Measurements from ENCODE around the gene TRIM8.
A peak's percentile ranks its signal among the peaks of the same experiment; 100 is the strongest.

The TRIM8 gene

DNA sequence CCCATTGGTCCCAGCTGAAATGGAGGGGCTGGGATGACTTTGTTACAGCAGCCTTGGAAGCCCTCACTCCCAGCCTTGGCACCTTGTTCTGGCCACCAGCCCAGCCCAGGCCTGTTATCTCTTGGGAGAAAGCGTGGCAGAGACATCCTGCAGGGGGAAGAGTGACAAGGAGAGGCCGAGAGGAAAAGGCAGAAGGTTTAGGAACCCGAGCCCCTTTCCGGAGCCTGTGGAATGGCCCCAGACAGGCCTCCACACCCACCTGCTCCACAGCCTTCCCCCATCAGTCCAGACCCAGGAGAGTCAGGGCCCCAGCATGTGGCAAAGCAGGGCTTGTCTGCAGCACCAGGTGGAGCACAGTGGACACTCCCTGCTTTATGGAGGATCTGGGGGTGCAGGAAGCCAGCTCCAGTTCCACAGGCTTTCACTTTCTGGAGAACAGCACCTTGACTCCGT, 24.1 kb upstream of the TRIM8 start:
- TF ChIP-seq RAD21 (IDR thresholded peaks at IDR 0.05; ENCODE audit: low read depth) (no peak), EGR1 (IDR thresholded peaks at IDR 0.05) (no peak), FOXM1 (IDR thresholded peaks at IDR 0.05; ENCODE audit: borderline replicate concordance, low read depth) (no peak), ZBTB7A (IDR thresholded peaks at IDR 0.05; ENCODE audit: low read depth) (no peak), TEAD4 (IDR thresholded peaks at IDR 0.05) (no peak), CREB1 (IDR thresholded peaks at IDR 0.05; ENCODE audit: low read depth) (no peak), EP300 (IDR thresholded peaks at IDR 0.05; ENCODE audit: borderline replicate concordance) (no peak)
- TF ChIP-seq, protein P1, sequence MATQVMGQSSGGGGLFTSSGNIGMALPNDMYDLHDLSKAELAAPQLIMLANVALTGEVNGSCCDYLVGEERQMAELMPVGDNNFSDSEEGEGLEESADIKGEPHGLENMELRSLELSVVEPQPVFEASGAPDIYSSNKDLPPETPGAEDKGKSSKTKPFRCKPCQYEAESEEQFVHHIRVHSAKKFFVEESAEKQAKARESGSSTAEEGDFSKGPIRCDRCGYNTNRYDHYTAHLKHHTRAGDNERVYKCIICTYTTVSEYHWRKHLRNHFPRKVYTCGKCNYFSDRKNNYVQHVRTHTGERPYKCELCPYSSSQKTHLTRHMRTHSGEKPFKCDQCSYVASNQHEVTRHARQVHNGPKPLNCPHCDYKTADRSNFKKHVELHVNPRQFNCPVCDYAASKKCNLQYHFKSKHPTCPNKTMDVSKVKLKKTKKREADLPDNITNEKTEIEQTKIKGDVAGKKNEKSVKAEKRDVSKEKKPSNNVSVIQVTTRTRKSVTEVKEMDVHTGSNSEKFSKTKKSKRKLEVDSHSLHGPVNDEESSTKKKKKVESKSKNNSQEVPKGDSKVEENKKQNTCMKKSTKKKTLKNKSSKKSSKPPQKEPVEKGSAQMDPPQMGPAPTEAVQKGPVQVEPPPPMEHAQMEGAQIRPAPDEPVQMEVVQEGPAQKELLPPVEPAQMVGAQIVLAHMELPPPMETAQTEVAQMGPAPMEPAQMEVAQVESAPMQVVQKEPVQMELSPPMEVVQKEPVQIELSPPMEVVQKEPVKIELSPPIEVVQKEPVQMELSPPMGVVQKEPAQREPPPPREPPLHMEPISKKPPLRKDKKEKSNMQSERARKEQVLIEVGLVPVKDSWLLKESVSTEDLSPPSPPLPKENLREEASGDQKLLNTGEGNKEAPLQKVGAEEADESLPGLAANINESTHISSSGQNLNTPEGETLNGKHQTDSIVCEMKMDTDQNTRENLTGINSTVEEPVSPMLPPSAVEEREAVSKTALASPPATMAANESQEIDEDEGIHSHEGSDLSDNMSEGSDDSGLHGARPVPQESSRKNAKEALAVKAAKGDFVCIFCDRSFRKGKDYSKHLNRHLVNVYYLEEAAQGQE (IDR thresholded peaks at IDR 0.05; ENCODE audit: low read depth) = no peak

DNA sequence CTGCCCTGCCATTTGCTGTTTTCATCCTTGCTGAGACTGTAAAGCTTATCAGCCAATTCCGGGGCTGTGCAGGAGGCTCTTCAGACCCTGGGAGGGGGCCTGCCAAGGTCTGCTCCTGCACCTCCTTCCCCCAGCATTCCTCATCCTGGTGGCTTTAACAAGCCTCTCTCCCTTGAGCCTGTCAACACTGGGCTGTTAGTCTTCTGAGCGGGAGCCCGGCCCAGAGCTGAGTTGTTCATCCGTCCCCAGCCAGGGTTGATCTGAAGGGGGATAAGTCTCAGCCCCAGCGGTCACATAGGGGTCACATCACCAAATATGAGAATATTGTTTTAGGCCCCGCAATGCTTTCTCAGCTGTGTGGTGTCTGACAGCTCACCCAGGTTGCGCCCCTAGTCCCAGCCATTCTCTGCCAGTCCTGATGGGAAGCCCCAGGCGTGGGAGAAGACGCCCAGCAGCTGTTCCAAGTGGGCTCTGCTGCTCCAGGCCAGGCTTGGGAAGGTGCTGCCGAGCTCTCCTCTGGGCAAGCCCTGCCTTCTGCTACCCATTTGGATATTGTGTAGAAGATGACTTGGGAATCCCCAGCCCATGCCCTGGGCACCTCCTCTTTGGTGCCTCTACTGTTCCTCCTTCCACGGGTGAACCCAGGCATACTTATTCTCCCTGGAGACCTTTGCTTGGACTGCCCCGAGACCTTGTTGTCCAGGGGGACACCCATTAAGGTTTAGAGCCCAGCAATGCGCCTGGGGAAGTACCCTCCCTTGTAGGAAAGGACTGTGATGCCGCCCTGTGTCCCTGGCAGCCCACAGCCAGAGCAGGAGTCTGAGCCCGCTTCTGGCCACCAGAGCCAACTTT, 23.5 kb upstream of the TRIM8 start:
- TF ChIP-seq, protein P2, sequence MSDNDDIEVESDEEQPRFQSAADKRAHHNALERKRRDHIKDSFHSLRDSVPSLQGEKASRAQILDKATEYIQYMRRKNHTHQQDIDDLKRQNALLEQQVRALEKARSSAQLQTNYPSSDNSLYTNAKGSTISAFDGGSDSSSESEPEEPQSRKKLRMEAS (IDR thresholded peaks at IDR 0.05) = no peak
- no peak for TF ChIP-seq RAD21 (IDR thresholded peaks at IDR 0.05; ENCODE audit: low read depth)
- TF ChIP-seq NFIC (IDR thresholded peaks at IDR 0.05) = no peak
- no peak for TF ChIP-seq YY1 (IDR thresholded peaks at IDR 0.05; ENCODE audit: low read depth)
- TF ChIP-seq, protein P1 (IDR thresholded peaks at IDR 0.05; ENCODE audit: low read depth) = no peak
- TF ChIP-seq CREB1 (IDR thresholded peaks at IDR 0.05; ENCODE audit: low read depth) = no peak
- TF ChIP-seq FOXM1 (IDR thresholded peaks at IDR 0.05; ENCODE audit: borderline replicate concordance, low read depth) = no peak

DNA sequence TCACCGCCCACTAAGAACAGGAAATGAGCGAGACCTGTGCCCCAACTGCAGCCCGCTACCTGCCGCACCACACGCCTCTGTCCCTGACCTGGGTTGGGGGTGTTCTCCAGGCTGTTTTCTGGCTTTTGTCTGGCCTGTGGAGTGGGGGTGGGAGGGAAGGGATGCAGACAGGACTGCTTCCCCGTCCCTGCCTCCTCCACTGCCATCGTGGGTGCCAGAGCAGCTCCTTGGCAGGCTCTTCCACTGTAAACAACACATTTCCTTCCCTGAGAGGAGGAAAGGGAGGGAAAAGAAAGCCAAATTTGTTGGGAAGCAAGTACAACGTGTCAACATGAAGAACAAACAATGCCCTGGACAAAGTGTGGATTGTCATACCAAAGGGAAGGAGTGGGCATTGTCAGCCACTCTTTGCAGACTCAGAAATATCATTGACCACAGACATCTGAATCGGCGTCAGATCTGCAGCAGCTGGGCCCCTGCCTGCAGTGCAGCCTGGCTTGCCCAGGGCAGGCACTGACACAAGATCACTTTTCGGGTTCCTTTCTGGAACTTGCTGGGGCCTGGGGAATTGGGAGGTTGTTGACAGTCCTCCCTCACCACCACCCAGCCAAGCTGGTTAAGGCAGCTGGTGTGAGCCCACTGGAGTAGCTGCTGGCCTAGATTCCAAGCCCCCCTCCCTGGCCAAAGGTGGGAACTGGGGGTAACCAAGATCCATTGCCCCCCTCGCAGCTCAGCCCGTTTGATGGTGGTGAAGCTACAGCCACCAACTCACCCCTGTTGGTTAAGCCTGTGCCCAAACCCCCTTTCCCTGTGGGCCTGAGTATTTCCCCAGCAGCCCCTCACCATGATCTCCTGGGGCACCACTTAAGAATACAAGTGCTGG, 22.6 kb upstream of the TRIM8 start:
- TF ChIP-seq ZBTB7A (IDR thresholded peaks at IDR 0.05; ENCODE audit: low read depth) = 0 out of 2 replicates have a peak, but pooled peaks have one; percentile 29
- no peak for TF ChIP-seq TEAD4 (IDR thresholded peaks at IDR 0.05)
- no peak for TF ChIP-seq NFIC (IDR thresholded peaks at IDR 0.05)
- no peak for TF ChIP-seq EGR1 (IDR thresholded peaks at IDR 0.05)
- no peak for TF ChIP-seq TCF12 (IDR thresholded peaks at IDR 0.05; ENCODE audit: low read depth)
- TF ChIP-seq, protein P2 (IDR thresholded peaks at IDR 0.05) = no peak
- TF ChIP-seq CREB1 (IDR thresholded peaks at IDR 0.05; ENCODE audit: low read depth) = no peak

DNA sequence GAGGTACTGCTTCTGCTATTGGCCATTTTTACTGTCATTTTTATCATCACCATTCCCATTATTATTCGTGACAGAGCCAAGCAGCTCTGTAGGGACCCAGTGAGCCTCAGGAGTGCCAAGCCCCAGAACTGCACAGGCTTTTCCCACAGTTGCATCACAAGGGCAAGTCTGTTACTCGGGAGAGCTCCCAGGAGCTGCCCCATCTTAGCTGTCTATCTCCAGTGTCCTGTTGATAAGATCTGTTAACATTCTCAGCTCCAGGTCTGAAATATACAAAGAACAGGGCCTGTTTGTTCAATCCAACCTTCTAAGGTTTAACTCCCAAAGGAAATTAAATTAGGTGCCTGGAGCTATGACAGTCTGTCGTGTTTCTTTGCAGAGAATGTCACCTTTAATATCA, 20.2 kb upstream of the TRIM8 start:
- TF ChIP-seq FOXM1 (IDR thresholded peaks at IDR 0.05; ENCODE audit: borderline replicate concordance, low read depth) = no peak
- TF ChIP-seq ZBTB7A (IDR thresholded peaks at IDR 0.05; ENCODE audit: low read depth) = no peak
- TF ChIP-seq RAD21 (IDR thresholded peaks at IDR 0.05; ENCODE audit: low read depth) = no peak
- no peak for TF ChIP-seq EP300 (IDR thresholded peaks at IDR 0.05; ENCODE audit: borderline replicate concordance)
- TF ChIP-seq, protein P3, sequence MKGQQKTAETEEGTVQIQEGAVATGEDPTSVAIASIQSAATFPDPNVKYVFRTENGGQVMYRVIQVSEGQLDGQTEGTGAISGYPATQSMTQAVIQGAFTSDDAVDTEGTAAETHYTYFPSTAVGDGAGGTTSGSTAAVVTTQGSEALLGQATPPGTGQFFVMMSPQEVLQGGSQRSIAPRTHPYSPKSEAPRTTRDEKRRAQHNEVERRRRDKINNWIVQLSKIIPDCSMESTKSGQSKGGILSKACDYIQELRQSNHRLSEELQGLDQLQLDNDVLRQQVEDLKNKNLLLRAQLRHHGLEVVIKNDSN (IDR thresholded peaks at IDR 0.05) = no peak
- TF ChIP-seq, protein P2 (IDR thresholded peaks at IDR 0.05) = no peak

DNA sequence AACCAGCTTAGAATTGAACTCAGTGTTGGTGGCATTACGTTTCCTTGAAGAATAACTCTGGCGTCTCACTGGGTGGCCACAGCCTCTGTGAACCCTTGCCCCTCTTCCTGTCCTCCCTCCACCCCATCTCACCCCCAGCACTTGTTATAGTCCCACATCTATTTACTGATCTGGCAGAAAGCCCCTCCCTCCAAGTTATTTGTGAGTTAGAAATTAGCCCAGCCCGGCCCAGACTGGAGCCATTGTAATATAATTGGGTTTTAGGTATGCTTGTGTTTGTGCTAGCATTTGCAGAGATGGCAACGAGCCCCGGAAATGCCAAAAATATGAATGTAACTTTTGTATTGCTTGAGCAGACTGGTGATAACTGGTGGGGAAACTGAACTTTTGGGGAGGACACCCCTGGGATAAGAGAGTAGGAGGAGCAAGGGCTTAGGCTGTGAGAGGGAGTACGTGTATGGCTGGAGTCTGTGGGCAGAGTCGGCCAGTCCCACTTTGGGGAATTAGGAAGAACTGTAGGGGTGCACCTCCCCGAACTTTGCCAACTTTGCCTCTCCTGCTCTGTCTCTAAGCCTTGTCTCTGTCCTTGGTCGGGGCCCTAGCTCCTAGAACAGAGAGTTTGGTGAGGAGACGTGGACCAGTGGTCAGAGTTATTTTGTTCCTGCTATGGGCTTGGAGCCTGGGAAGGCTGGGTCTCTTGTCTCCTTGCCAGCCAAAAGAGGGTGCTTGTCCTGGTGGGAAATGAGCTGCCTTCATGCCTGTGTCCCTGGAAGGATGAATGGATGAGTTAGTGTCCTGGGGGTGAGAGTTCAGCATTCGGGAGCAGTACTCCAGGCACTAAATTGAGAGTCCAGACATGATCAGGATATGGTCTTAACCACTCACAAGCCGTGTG, 19.3 kb upstream of the TRIM8 start:
- no peak for TF ChIP-seq TAF1 (IDR thresholded peaks at IDR 0.05; ENCODE audit: low read depth)
- TF ChIP-seq CREB1 (IDR thresholded peaks at IDR 0.05; ENCODE audit: low read depth) = no peak
- no peak for TF ChIP-seq CEBPB (IDR thresholded peaks at IDR 0.05)
- no peak for TF ChIP-seq FOXM1 (IDR thresholded peaks at IDR 0.05; ENCODE audit: borderline replicate concordance, low read depth)
- TF ChIP-seq EGR1 (IDR thresholded peaks at IDR 0.05) = no peak
- TF ChIP-seq TCF12 (IDR thresholded peaks at IDR 0.05; ENCODE audit: low read depth) = no peak
- TF ChIP-seq EP300 (IDR thresholded peaks at IDR 0.05; ENCODE audit: borderline replicate concordance) = no peak
- no peak for TF ChIP-seq NFIC (IDR thresholded peaks at IDR 0.05)
- TF ChIP-seq, protein P3 (IDR thresholded peaks at IDR 0.05) = no peak
- no peak for TF ChIP-seq RAD21 (IDR thresholded peaks at IDR 0.05; ENCODE audit: low read depth)
- TF ChIP-seq, protein P1 (IDR thresholded peaks at IDR 0.05; ENCODE audit: low read depth) = no peak
- no peak for TF ChIP-seq ZBTB7A (IDR thresholded peaks at IDR 0.05; ENCODE audit: low read depth)
- no peak for TF ChIP-seq YY1 (IDR thresholded peaks at IDR 0.05; ENCODE audit: low read depth)
- TF ChIP-seq TEAD4 (IDR thresholded peaks at IDR 0.05) = no peak
- TF ChIP-seq, protein P2 (IDR thresholded peaks at IDR 0.05) = no peak
